Stimulated activated CD4-positive, alpha-beta T cell treated with anti-CD3 and anti-CD28 coated beads, TNF-alpha, amount 100 ng/mL, for 1 hour (primary cell): ENCODE data around the gene SLC25A20.

ENCODE experiments used
- DNase-seq, 3 donors: peaks; one replicate each; pipeline ENCODE4 v3.0.0-alpha.2; 2020; ENCODE audit warnings: low read depth in 3 of 3, low spot score in 1 of 3

The SLC25A20 gene

DNA sequence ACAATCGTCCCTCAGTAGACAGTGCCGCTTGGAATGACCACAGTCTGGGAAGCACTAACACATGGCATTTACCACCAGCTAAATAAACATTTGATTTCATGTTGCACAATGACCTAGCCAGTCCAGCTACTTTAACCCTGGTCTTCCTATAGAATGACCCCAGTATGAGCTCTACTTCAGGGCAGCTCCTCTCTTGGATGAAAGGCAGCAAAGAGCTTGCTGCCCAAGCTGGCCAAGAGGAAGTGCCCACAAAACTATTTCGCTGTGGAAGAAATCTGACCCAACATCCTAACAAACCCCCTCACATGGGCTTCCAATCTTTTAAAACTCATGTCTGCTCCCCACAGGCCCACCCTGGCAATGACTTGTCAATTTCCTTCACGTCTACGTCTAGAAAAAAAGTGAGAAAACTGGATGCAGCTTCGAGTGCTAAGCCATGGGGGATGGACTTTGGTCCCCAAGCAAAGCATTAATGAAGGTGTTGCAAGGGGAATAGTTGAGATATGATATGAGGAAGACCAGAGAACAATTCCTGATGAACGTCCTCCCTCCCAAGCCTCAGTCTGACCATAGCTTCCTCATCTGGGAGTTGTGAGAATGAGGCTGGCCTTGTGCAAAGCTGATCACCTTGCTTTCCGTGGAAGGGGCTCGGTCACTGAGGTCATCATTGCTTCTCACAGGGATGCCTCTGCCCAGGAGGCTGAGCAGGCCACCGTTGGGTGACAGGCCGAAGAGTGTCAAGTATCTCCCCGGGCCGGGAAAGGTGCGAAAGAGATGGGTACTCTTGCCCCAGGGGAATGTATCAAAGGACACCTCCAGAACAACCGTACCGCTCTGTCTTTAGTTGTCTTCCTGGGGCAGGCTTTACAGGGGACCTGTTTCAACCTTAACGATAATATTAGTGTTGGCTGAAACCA lies 964 bp downstream of the SLC25A20 start:
- no peak for DNase-seq

DNA sequence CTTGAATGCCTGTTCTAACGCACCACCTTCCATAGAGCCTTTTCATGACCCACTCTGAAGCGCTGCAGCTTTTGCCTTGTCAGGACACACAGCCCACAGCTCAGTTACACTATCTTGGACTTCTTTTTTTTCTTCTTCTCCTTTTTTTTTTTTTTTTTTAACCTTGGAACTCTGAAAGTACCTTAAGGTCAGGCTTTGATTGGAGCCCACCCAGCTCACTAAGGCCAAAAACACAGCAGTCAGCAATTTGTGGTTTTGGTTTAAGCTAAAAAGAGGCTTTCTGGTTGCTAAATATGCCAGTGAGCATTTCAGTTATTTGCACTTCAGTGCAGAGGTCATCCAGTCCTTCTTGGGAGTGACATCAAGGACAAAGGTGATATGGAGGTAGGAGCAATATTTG lies 1.7 kb downstream of the SLC25A20 start:
- DNase-seq: no peak

- DNase-seq: no peak
These were observed 4.2 kb downstream of the SLC25A20 start for GRCh38 chr3:48894516-48894915.

- DNase-seq: no peak
These were observed 7.1 kb downstream of the SLC25A20 start for GRCh38 chr3:48891606-48892005.

- DNase-seq: no peak
These were observed 12.9 kb downstream of the SLC25A20 start for GRCh38 chr3:48885753-48886152.

DNA sequence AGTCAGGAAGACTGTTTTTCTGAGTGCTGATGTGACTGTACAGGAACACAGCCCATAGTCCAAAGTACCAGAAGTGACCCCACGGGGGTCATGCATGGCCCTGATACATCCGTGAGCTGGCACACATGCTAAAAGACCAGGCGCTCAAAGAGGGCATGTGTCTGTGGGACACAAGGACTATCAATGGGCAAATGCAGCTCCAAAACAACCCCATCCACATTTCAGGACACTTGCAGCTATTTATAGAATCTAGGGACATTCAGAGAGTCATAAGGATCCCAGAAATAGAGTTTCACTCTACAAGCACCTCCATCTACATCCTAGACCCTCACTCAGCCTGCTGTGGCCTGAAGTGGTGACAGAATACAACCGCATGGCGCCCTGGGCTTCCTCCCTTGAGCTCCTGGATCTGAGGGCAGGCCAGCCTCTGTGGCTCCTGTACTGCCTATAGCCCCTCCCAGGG lies 17.0 kb downstream of the SLC25A20 start:
- no peak for DNase-seq

- no peak for DNase-seq
These were observed 17.7 kb downstream of the SLC25A20 start for GRCh38 chr3:48881006-48881405.

GRCh38 chr3:48879994-48880377 lies 18.7 kb downstream of the SLC25A20 start:
- DNase-seq: no peak

- no peak for DNase-seq
These were observed 19.2 kb downstream of the SLC25A20 start for GRCh38 chr3:48879307-48879993.

GRCh38 chr3:48877671-48878070 lies 21.0 kb downstream of the SLC25A20 start:
- no peak for DNase-seq

GRCh38 chr3:48863122-48863521 lies 35.6 kb downstream of the SLC25A20 start:
- DNase-seq: no peak

DNA sequence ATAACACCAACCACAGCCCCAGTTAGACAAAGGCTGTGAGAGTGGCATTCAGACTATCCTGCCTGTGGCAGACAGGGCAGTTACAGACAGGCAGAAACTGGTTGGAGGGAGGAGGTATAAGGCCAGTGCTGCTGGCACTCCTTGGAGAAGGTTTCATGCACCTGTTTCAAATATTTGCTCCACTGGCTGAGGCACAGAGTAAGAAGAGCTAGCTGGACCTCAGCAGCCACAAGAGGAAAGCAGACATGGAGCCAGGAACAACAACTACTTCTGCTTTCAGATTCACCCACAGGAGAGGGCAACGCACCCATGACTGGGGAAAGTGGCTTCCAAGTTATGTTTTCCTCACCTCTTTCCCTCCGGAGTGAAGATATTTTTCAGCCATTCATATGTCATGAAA lies 39.5 kb downstream of the SLC25A20 start:
- no peak for DNase-seq

- DNase-seq: no peak
These were observed 40.0 kb downstream of the SLC25A20 start for GRCh38 chr3:48858709-48859108.

DNA sequence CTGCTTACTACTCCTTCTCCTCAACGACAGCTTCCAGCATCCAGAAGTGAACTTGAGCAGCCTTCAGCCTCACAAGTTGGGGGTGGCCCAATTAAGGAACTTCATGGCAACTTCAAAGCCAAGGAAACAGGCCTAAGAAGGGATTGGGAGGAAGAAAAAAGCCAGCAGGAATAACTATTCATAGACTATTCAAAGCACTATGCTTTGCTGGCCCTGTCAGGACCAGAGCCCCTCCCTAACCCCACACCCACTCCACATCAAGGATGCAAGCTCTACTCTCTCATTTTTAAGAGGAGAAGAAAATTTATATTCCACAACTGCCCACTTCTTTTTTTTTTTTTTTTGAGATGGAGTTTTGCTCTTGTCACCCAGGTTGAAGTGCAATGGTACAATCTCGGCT lies 41.0 kb downstream of the SLC25A20 start:
- no peak for DNase-seq

- no peak for DNase-seq
These were observed 42.2 kb downstream of the SLC25A20 start for GRCh38 chr3:48856469-48856868.

DNA sequence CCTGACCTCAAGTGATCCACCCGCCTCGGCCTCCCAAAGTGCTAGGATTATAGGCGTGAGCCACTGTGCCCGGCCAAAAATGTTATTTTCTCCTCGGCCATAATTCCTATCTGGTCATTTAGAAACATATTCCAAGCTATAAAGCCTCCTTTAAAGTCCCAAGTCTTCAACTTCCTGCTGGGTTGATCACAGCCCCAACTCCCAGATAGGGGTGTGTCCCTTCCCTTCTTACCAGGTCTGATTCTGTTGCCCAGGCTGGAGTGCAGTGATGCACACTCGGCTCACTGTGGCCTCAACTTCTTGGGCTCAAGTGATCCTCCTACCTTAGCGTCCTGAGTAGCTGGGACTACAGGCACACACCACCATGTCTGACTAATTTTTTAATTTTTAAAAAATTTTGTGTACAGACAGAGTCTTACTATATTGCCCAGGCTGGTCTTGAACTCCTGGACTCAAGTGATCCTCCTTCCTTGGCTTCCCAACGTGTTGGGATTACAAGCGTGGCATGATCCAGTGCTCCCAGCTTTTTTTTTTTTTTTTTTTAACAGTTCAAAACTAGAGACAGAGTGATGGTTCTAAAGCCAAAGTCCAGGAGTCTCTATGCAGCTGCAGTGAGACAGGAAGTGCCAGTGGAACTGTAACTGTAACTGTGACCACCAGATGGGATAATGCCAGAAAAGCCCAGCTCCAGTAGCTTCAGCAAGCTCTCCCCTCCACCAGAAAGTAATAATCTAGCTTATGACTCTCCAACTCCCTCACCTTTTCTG lies 42.8 kb downstream of the SLC25A20 start:
- no peak for DNase-seq

DNA sequence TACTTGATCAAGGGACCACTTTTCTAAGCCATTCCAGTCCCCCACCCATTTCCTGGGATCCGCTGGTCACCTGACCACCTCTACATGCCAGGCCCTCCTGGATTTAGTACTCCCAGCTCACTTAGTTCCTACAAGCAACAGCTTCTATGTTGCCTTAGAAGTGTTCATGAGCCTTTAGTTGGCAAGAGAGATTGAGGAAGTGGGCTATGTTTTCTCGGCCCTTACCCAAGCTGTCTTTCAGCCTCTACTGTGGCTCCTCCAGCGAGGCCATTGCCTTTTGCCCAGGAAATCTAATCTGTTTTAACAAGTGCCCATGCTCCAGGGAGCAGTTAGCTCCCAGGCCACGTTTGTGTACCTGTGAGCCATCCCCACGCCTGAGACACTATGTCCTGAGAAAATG lies 46.5 kb downstream of the SLC25A20 start:
- DNase-seq: no peak

DNA sequence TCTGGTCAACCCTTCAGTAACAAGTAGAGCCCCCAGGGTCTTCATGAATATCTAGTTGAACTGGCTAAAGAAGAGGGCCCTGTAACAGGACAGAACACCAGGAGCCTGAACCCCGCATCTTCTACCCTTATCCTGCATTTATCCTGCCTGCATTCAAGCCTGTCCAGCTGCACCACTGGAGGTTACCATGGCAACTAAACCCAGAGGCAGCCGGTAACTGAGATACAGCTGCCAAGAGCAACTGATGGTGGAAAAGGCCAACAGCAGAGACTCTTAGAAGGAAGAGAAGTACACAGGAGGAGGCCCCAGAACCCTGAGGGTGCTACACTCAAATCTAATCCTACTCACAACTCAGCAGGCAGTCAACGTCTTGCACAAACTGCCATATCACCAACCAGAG lies 47.3 kb downstream of the SLC25A20 start:
- no peak for DNase-seq

DNA sequence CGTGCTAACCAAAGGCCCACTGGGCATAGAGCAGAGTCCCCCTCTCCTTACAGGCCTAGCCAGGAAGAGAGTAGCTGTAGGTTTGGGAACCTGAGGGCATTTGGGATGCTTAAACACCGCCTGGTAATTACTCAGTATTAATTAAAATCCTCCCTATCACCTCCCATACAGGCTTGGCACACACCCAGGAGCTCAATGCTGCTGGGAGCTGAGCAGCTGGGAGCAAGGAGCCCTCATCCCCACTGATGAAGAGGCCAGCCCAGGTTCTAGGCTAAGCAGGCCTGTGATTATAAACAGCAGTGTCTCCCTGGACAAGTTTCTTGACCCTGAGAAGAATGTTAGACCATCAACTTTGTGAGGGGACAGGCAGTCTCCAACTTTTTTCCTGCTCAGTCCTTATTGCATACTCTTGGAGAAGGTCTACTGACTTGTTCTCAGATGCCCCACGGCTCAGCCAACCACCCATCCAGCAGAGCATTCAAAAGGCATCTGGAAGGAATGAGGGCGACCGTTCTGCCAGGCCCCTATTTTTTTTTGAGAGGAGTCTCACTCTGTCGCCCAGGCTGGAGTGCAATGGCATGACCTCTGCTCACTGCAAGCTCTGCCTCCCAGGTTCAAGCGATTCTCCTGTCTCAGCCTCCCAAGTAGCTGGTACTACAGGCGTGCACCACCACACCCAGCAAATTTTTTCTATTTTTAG lies 49.7 kb downstream of the SLC25A20 start:
- DNase-seq: no peak

GRCh38 chr3:48847504-48848423 lies 50.9 kb downstream of the SLC25A20 start, which contains the start of gene PRKAR2A:
TSS of gene PRKAR2A (minus strand) at chr3:48847874. CDS start at chr3:48847596, 278 bp downstream.
- peak; percentile 37 to 70 (median 62) for DNase-seq
